H4 (cell line): Measurements from ENCODE around the gene MGAT4A. TPM values are rescaled to one million over a fixed set of nuclear protein-coding genes. Genes with fewer than 3 reads are reported as not detected.
A peak's percentile ranks its signal among the peaks of the same experiment; 100 is the strongest.
"Not testable (repeated sequence)": the region's sequence is repeated elsewhere in the genome, so short reads cannot be mapped to it uniquely, and the experiment has no call there.

Experiments used
- DNase-seq: peaks from one replicate; pipeline ENCODE4 v3.0.0-alpha.2; 2015; ENCODE audit warnings: low spot score
- total RNA-seq: library from RNA; depleted of rRNA; stranded (reverse); fragments of >200 nt; shearing (Covaris generic); gene quantifications from 2 replicates; pipeline ENCODE4 v1.2.3, GENCODE V29; 2014

Gene MGAT4A
- total RNA-seq, 1 experiment from 2014 or later = 5.2 TPM

DNA sequence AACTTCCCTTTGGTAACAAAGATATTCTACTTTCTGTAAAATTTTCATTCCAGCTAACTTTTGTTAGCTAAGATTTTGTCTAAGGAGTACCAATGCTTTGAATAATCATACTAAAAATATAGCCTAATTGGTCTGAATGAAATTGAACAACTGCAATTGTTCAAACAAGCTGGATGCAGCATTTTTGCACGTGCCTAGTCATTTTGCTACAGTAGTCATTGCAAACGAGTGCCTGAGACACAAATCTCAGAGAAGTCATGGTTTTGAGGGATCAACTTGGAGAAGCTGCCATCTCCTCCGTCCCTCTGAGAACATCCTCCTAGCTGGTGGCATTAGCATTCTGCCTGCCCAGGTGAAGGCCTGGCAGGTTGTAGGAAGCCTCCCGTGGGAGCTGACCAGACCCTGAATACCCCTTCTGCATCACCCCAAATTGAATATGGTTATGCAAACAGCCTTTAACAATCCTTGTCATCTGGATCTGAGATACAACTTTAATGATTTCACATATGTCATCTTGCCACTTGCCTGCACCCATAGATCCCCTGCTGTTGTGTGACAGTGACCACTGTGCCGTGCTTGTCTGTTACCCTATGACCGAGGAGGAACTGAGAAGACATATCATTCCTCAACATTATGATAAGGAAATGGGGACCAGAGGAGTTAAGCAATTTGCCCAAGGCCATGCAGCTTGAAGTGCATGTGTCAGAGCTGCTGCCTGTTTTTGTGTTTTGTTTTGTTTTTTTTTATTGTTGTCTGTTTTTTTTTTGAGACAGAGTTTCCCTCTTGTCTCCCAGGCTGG, 29.1 kb upstream of the MGAT4A start:
- DNase-seq = no peak

DNA sequence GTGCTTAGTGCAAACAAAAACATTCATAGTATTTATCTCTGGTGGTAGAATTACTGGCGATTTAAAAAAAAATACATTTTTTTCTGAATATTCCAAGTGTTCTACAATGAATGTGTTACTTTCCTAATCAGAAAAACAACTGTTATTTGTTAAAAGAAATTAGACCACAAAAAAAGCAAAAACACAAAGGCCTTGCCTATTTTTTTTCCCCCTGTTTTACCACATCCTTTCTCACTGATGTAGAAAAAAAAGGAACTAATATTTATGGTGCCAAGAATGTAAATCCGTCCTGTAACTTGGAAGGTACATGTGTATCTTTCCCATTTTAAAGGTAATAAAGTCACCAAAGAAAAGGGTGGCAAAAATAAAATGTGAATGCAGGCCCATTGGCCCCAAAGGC, 28.4 kb upstream of the MGAT4A start:
- no peak for DNase-seq

DNA sequence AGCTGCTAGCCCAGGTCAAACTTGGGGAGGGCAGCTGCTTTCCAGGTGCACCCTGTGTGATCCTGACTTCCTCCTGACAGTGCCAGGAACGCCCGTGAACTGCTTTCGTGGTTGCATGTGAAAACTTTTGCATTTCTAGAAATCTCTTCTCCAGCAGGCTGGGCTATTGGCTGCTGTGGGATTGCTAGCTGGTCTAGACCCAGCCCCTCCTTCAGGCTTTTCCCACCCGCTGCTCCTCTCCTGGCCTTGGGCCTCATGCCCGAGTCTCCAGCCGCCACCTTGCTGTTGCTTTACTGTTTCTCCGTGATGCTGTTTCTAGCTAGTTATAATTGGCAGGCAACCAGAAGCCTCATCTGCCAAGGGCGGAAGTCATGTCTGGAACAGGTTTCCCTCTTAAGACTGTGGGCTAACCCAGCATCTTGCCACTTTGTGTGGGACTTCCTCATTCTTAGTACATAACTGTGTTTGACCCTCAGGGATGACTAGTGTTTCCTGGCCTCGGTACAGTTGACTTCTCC, 27.0 kb upstream of the MGAT4A start:
- DNase-seq = peak; percentile 85

DNA sequence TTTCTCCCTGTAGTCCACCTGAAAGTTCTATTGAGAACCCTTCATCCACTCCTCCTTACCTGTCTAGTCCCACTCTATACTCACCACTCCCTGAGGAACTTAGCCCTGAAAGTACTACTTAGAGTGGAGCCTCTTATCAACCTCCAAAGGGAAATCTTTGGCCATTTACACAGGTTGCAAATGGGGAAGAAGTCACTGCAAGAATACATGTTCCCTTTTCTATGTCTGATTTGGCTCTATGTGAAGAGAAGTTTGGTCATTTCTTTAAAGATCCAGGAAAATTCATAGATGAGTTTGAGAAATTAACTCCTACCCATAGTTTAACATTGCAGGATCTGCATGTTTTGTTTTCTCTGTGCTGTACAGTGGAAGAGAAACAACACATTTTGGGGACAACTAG, 22.9 kb upstream of the MGAT4A start:
- DNase-seq = no peak

DNA sequence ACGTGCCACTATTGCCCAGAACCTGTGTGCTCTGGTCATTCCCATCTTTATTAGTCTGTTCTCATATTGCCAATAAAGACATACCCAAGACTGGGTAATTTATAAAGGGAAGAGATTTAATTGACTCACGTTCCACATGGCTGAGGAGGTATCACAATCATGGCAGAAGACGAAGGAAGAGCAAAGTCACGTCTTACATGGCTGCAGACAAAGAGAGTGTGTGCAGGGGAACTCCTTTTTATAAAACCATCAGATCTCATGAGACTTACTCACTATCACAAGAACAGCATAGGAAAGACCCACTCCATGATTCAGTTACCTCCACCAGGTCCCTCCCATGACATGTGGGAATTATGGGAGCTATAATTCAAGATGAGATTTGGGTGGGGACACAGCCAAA, 21.8 kb upstream of the MGAT4A start:
- DNase-seq = not testable (repeated sequence)

DNA sequence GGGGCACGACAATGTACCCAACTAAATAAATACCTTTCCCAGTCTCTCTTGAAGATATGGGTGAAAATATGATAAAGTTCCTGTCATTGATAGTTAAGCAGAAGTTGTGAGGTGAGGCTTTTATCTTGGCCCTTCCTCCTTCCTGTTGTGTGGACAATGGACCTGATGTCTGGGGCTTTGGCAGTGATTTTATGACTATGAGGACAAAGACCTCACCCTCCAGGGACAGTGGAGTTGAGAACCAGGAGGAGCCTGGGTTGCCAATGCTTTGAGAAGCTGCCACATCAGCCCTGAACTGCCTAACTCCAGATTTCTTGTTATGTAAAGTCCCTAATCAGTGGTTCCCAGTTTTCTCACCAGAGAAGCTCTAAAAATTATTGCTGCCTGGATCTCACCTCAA, 20.8 kb upstream of the MGAT4A start:
- DNase-seq = no peak

DNA sequence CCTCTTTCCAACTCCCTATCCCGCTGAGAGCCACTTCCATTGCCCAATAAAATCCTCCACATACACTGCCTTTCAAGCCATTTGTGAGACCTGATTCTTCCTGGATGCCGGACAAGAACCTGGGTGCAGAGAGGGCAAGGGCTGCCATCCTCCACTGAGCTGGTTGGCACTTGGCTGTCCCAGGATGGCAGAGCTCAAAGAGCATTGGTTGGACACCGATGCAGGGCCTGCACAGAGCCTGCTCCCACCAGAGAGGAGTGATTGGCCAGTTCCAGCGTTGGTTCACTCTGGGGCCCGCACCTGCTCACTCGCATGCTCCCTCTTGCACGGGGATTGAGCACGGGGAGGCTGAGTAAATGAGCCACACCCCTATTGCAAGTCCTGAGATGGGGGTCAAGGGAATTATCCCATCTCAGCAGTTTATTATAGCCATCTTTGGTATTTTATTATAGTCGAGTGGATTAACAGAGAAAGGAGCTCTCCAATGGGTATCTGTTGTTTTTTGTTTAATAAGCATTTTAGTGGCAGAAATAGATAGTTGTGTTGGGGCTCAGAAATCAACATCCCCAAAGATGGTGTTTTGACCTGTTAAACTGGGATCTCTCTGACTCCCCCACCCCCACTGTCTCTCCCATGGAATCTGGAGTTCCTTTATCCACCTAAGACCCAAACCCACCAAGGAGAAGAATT, 19.8 kb upstream of the MGAT4A start:
- no peak for DNase-seq

DNA sequence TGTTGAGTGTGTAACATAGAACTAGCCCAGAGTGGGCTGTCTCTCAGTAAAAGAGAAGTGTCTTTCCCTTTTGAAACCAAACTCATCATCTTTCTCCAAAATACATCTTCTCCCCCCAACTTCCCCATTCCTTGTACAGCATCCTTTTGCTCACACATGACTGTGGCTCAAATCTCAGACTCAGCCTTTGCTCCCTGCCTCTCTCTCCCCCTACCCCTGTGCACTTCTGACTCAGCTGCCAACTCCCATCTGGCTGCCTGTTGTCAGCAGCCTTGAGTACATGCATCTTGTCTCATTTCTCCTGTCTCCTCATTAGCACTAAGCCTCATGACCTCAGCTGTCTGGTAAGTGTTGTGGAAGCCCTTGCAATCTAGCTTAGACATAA, 18.1 kb upstream of the MGAT4A start:
- DNase-seq = no peak

DNA sequence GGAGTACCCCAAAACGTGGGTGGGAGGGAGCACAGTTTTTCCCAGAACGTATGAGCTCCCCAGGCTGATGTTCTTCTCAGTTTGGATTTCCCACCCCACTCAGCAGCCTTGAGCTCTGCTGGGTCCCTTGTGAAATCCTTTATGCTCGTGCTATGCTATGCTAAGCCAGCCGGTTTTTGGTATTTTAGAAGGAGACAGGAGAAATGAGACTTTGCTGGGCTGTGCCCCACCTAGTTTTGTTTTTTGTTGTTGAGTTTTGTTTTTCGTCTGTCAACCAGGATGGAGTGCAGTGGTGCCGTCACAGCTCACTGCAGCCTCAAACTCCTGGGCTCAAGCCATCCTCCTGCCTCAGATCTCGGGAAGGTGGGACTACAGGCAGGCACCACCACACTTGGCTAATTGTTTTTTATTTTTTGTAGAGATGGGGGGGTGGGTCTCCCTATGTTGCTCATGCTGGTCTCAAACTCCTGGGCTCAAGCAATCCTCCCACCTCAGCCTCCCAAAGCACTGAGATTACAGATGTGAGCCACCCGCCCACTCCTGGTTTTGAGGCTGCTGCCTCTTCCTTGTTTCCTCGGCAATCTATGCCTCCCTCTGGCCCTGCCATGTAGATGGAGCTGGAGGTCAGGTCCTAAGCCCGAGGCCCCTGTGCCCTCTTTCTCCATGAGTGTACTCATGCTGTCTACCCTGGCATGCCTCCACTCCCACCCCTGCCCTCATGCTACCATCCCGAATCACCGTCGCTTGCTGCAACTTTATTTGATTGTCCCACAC, 17.5 kb upstream of the MGAT4A start:
- no peak for DNase-seq

DNA sequence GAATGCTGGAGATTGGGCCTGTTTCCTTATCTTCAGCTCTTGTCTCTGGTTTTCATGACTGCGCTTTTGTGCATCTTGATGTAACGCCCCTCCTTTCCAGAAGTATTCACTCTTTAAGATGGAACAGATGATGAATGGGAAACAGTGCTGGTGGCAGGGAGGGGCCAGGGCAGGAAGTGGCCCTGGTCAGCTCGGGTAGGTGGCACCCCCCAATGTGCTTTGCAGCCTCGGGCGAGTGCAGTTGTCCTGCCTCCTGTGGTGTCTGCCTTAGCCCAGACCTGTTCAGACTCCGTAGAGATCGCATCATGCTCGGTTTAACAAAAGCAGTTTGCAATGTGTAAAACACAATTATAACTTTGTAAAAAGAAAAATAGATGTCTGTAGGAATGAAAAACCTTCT, 17.0 kb upstream of the MGAT4A start:
- no peak for DNase-seq

DNA sequence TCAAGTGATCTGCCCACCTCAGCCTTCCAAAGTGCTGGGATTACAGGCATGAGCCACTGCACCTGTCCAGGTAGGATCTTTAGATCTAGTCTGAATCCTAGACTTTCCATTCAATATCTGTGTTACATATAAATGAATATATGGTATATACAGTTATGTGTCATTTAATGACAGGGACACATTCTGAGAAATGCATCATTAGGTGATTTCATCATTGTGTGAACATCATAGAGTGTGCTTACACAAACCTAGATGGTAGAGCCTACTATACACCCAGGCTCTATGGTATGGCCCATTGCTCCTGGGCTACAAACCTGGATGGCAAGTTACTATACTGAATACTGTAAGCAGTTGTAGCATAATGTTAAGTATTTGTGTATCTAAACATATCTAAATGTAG, 15.5 kb upstream of the MGAT4A start:
- no peak for DNase-seq

DNA sequence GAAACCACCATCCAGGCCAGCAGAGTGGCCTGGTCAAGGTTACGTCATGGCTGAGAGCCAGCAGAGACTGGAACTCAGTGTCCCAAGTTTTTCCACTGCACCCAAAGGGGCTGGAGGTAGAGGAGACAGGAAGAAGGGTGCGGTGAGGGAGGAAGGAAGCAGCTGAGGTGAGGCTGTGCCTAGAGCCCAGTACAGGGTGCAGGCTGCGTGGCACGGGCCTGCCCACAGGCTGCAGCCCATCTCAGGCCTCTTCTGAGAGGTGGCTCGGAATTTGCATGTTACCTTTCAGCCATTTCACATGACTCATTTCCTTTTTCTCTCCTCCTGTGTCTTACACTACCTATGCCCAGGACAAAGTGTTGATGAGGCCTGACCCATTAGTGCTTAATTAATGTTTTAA, 13.7 kb upstream of the MGAT4A start:
- no peak for DNase-seq

DNA sequence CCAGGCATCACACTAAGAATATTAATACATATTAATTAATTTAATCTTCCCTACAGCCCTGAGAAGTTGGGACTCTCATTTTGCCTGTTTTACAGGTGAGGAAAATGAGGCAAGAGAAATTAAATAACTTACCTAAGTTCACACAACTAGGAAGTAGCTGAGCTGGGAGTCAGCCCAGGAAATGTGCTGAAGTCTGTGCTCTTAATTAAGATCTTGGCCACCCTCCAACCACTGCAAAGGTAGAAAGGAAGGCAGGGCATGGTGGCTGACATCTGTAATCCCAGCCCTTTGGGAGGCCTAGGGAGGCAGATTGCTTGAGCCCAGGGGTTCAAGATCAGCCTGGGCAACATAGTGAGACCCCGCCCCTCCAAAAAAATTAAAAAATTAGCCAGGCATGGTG, 12.9 kb upstream of the MGAT4A start:
- DNase-seq = no peak

DNA sequence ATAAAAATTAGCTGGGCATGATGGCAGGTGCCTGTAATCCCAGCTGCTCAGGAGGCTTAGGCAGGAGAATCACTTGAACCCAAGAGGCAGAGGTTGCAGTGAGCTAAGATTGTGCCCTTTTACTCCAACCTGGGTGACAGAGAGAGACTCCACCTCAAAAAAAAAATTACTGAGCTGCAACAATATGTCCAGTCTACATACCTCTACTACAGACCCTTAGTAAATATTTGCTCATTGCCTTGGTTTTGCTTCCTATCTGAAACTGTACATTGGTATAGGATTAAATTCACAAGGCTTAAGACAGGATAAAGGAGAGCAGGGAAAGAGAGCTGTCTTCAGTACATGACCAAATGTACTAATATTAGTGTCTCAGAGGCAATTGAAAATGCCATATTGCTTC, 8.1 kb upstream of the MGAT4A start:
- DNase-seq = no peak

DNA sequence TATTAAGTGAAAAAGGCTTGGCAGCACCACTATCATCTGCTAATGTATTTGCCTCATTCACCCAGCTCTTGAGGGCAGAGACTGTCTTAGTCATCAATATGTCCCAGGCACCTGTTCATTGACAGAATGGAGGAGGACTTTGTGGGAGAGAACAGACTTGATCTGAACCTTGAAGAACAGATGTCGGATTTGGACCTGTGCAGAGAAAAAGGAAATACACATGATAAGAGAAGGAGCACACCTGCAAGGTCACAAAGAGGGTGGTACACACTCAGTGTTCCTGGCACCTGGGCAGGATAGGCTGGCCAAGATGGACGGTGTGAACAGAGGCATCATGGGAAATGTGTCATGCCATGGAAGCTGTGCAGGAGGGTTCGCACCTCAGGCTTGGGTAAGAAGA, 7.4 kb upstream of the MGAT4A start:
- no peak for DNase-seq

DNA sequence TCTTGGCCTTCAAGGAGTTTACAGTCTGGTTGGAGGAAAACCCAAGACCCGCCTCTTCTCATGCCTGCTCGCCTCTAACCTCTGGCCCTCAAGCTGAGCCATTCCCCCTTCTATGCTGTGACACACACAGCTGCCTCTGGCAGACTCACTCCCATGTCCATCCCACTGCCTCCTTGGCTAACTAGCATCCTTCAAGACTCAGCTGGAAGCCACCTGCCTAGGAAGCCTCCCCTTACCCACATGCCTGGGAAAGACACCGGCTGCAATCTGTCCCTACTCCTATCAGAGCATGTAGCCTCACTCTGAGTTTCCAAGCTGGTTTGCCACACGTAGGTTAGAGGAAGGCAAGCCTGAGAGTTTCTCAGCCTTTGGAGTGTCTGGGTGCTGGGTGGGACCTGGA, 6.9 kb upstream of the MGAT4A start:
- DNase-seq = no peak

DNA sequence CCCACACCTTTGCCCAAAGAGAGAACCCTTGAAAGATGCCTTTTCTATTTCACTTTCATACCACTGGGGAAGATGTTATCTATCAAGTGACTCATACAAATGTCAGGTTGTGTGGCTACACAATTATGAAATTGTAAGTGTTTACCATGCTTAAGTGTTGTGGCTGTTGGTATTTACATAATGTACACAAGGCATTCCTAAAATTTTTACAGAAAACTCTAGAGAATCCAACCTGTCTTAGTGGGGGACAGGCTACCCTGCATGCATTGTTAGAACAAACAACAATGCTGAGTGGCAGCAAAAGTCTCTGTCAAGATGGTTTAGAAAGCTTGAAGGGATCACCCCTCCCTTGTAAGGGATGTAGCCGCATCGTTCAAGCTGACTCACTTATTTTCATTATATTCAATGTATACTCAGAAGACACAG, 5.5 kb upstream of the MGAT4A start:
- peak; percentile 21 for DNase-seq

DNA sequence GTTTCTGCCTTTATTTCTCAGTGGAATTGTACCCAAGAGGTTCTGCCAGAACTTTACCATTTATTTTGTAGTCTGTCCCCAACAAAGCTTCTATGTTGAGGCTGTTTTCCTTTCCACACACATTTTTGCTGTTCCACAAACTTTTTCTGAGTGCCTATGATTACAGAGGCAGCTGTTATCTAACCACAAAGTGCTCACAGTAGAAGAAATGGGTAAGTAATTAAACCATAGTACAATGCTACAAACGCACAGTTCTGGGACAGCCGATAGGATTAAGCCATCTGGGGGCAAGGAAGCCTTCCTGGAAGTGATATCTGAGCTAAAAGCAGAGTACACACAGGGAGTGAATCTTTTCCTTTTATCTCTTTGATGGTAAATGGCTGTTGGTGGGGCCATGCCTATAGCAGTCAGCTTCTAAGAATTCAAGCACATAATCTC, 3.9 kb upstream of the MGAT4A start:
- peak; percentile 35 for DNase-seq

DNA sequence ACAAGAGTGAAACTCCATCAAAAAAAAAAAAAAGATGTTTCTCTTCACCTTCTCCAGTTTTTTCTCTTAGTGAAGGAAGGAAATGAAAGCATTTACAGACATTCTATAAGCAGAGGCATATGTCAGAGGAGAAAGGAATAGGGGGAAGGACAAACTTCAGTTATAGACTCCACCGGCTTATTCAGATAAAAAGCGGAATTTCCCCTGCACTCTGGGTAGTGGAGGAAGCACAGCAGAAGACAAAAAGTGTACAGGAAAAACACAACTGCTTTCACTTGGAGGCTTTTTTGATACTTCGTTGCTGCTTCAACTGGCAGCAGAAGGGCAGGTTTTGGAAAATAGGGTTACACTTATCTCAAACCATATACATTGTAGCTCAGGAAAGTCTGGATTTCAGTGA, 3.2 kb upstream of the MGAT4A start:
- no peak for DNase-seq

DNA sequence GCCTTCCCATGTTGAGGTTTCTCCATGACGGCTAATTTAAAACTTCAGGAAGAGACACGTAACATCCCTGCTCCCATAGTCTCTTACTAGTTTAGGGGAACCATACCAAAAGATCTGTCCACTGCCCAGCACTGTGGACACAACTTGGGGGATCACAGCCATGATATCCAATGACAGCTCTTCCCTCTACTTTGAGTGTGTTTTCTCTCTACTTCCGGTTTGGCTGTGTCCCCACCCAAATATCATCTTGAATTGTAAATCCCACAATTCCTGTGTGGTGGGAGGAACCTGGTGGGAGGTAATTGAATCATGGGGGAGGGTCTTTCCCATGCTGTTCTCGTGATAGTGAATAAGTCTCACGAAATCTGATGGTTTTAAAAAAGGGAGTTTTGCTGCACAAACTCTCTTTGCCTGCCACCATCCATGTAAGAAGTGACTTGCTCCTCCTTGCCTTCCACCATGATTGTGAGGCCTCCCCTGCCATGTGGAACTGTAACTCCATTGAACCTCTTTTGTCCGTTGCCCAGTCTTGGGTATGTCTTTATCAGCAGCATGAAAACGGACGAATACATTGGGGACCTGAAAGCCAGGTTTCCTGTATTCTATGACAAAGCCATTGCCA, 1.6 kb upstream of the MGAT4A start:
- no peak for DNase-seq

DNA sequence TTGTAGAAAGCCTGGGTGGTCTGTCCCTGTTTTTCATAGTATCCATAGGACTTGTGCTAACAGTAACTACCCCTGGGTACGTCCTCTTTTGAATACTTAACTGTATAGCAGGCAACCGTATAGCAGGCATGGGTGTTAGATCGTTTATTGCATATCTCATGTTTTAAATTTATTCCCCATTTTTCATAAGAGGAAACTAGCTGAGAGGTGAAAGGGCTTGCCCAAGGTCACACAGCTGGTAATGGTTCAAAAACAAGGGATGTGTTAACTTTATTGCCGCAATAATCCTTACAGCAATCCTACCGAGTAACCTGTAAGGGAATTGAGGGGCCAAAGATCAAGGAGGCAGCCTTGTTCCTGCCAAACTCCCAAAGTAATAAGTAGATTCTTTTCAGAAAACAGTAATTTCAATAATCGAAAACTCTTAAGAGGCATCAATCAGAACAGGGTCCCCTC, 990 bp upstream of the MGAT4A start:
- no peak for DNase-seq

DNA sequence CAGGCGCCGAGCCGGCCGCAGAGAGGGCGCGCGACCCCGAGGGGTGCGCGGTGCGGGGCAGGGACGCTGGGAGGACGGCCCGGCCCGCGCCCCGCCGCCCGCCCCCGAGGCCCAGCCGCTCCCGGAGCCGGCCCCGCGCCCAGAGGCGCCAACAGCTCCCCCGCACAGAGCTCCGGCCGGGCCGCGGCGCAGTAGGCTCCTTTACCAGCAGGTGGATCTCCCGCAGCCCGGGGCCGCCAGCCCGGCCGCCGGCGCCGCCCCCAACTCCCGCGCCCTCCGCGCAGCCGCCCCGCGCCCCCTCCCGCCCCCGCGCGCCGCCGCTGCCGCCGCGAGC, 258 bp downstream of the MGAT4A start:
- DNase-seq = no peak
